DND-41 (cell line): ENCODE results near the gene GSTA4.

Experiments
- ATAC-seq: fragments of 200-7000 bp; cut with Tn5 transposase; 3 replicates; pipeline ENCODE4 v1.9.1; 2021; ENCODE audit warnings: low read depth; ENCODE audit not compliant: insufficient read depth
- DNase-seq: peaks from one replicate; pipeline ENCODE4 v3.0.0-alpha.2; 2020
- H2AFZ ChIP-seq: 2 replicates; pipeline ENCODE4 v1.6.0; 2012; ENCODE audit warnings: low read depth, low read length
- H3K27ac ChIP-seq: 2 replicates; pipeline ENCODE4 v1.5.1; 2012; ENCODE audit warnings: low read length, inconsistent platforms
- H3K27me3 ChIP-seq: fragments of 200-600 bp; sonication (generic); 2 replicates; pipeline ENCODE4 v1.6.0; 2012; ENCODE audit warnings: low read length, mild to moderate bottlenecking, inconsistent platforms; ENCODE audit not compliant: insufficient read depth, poor library complexity
- H3K36me3 ChIP-seq: 2 replicates; pipeline ENCODE4 v1.5.1; 2012; ENCODE audit warnings: low read length, inconsistent platforms; ENCODE audit not compliant: insufficient read depth
- H3K4me1 ChIP-seq: 2 replicates; pipeline ENCODE4 v1.5.1; 2012; ENCODE audit warnings: mild to moderate bottlenecking, low read length; ENCODE audit not compliant: insufficient read depth
- H3K4me2 ChIP-seq: 2 replicates; pipeline ENCODE4 v1.6.0; 2012; ENCODE audit warnings: mild to moderate bottlenecking, moderate library complexity, low read length, inconsistent platforms; ENCODE audit not compliant: insufficient read depth
- H3K4me3 ChIP-seq, 2 experiments: fragments of 200-600 bp in 1 of 2; shearing (Covaris generic) in 1 of 2; 2 replicates each; pipeline ENCODE4 v1.5.1; 2012 to 2016; ENCODE audit warnings: inconsistent platforms in 2 of 2, low read length in 2 of 2, mild to moderate bottlenecking in 2 of 2, low read depth in 1 of 2, moderate library complexity in 1 of 2
- H3K79me2 ChIP-seq: 2 replicates; pipeline ENCODE4 v1.6.0; 2012; ENCODE audit warnings: low read length, inconsistent platforms; ENCODE audit not compliant: insufficient read depth
- H3K9ac ChIP-seq: 2 replicates; pipeline ENCODE4 v1.6.0; 2012; ENCODE audit warnings: low read depth, mild to moderate bottlenecking, inconsistent platforms, low read length, moderate library complexity
- H3K9me3 ChIP-seq: 2 replicates; pipeline ENCODE4 v1.5.1; 2012; ENCODE audit warnings: low read length, moderate library complexity, mild to moderate bottlenecking, inconsistent platforms; ENCODE audit not compliant: insufficient read depth, severe bottlenecking
- H4K20me1 ChIP-seq: 2 replicates; pipeline ENCODE4 v1.6.0; 2012; ENCODE audit warnings: low read length; ENCODE audit not compliant: insufficient read depth
- CTCF ChIP-seq: IDR thresholded peaks from 2 replicates; pipeline ENCODE4 v1.5.1; 2012; ENCODE audit warnings: borderline replicate concordance, low read length, moderate library complexity, mild to moderate bottlenecking; ENCODE audit not compliant: poor library complexity, severe bottlenecking; ENCODE audit errors: extremely low read depth
- EZH2 ChIP-seq: IDR thresholded peaks from 3 replicates; pipeline ENCODE4 v1.6.1; 2012; ENCODE audit warnings: borderline replicate concordance, low read depth, mild to moderate bottlenecking, moderate library complexity, low read length, inconsistent platforms; ENCODE audit not compliant: severe bottlenecking

The GSTA4 gene

GRCh38 chr6:53038141-53038540 is 43.1 kb upstream of the GSTA4 start:
- H3K4me2 ChIP-seq = no peak overlapping the region
- no peaks in the 10 kb centered on the region for H4K20me1 ChIP-seq
- H3K27ac ChIP-seq = no peak overlapping the region
- H3K36me3 ChIP-seq = peaks cover 77% of the 10 kb centered on the region
- H3K4me3 ChIP-seq = no peak overlapping the region
- no peak overlapping the region for H2AFZ ChIP-seq
- no peaks in the 10 kb centered on the region for H3K9me3 ChIP-seq
- no peaks in the 10 kb centered on the region for H3K79me2 ChIP-seq
- TF ChIP-seq EZH2 (no peak), CTCF (no peak)
- no peak for ATAC-seq
- H3K9ac ChIP-seq = no peak overlapping the region
- H3K4me1 ChIP-seq = no peaks in the 10 kb centered on the region
- H3K27me3 ChIP-seq = no peaks in the 10 kb centered on the region
- DNase-seq = no peak

GRCh38 chr6:53035549-53036213 is 40.6 kb upstream of the GSTA4 start:
- no peak for DNase-seq
- H3K9me3 ChIP-seq = no peaks in the 10 kb centered on the region
- H3K27me3 ChIP-seq = no peaks in the 10 kb centered on the region
- no peak overlapping the region for H3K4me2 ChIP-seq
- no peak overlapping the region for H2AFZ ChIP-seq
- no peak overlapping the region for H3K27ac ChIP-seq
- TF ChIP-seq EZH2 (no peak), CTCF (no peak)
- ATAC-seq = no peak
- H3K9ac ChIP-seq = no peak overlapping the region
- H3K36me3 ChIP-seq = peaks cover 84% of the 10 kb centered on the region
- H4K20me1 ChIP-seq = no peaks in the 10 kb centered on the region
- H3K4me1 ChIP-seq = no peaks in the 10 kb centered on the region
- no peaks in the 10 kb centered on the region for H3K79me2 ChIP-seq
- H3K4me3 ChIP-seq = no peak overlapping the region

GRCh38 chr6:53033764-53034163 is 38.7 kb upstream of the GSTA4 start:
- Histone ChIP-seq H3K36me3 (peaks cover 83% of the 10 kb centered on the region), H3K4me2 (no peak overlapping the region), H3K9ac (no peak overlapping the region), H3K4me1 (no peaks in the 10 kb centered on the region), H3K79me2 (no peaks in the 10 kb centered on the region), H4K20me1 (no peaks in the 10 kb centered on the region), H3K27me3 (no peaks in the 10 kb centered on the region), H3K4me3 (no peak overlapping the region), H3K27ac (no peak overlapping the region), H3K9me3 (no peaks in the 10 kb centered on the region), H2AFZ (no peak overlapping the region)
- ATAC-seq (no peak), DNase-seq (no peak)
- TF ChIP-seq EZH2 = no peak
- TF ChIP-seq CTCF = no peak
